T-helper 1 cell treated with Interleukin-12 subunit alpha and Interleukin-12 subunit beta and Interleukin-4 antibody, amounts not matched to agents 30 μg/mL and 1 μg/mL, for 36 hours (primary cell): ENCODE results near the gene ZNF563.

ENCODE experiments used
- H3K27ac Mint-ChIP-seq: one replicate; pipeline ENCODE4 v1.8.0; 2021; ENCODE audit warnings: mild to moderate bottlenecking, mixed read lengths
- H3K27me3 Mint-ChIP-seq: one replicate; pipeline ENCODE4 v1.8.0; 2021; ENCODE audit warnings: low read depth, mixed read lengths
- H3K36me3 Mint-ChIP-seq: one replicate; pipeline ENCODE4 v1.8.0; 2021; ENCODE audit warnings: low read depth, mixed read lengths
- H3K4me1 Mint-ChIP-seq: one replicate; pipeline ENCODE4 v1.8.0; 2021; ENCODE audit warnings: low read depth, mixed read lengths
- H3K4me3 Mint-ChIP-seq: one replicate; pipeline ENCODE4 v1.8.0; 2021; ENCODE audit warnings: mild to moderate bottlenecking, moderate library complexity, mixed read lengths
- H3K9me3 Mint-ChIP-seq: one replicate; pipeline ENCODE4 v1.8.0; 2021; ENCODE audit warnings: mixed read lengths

The ZNF563 gene

GRCh38 chr19:12272980-12273901 lies 60.2 kb downstream of the ZNF563 start:
- peaks cover 75% of the 10 kb centered on the region for H3K36me3 Mint-ChIP-seq
- no peak overlapping the region for H3K4me3 Mint-ChIP-seq
- H3K9me3 Mint-ChIP-seq: peaks cover 70% of the 10 kb centered on the region
- H3K4me1 Mint-ChIP-seq: no peaks in the 10 kb centered on the region
- H3K27ac Mint-ChIP-seq: no peak overlapping the region
- H3K27me3 Mint-ChIP-seq: no peaks in the 10 kb centered on the region

- Mint-ChIP-seq H3K27me3 (no peaks in the 10 kb centered on the region), H3K9me3 (peaks cover 71% of the 10 kb centered on the region), H3K36me3 (peaks cover 71% of the 10 kb centered on the region), H3K4me3 (no peak overlapping the region), H3K4me1 (no peaks in the 10 kb centered on the region), H3K27ac (no peak overlapping the region)
These were observed 61.0 kb downstream of the ZNF563 start for GRCh38 chr19:12272386-12272785.

GRCh38 chr19:12270854-12271253 lies 62.6 kb downstream of the ZNF563 start:
- peaks cover 63% of the 10 kb centered on the region for H3K9me3 Mint-ChIP-seq
- no peak overlapping the region for H3K4me3 Mint-ChIP-seq
- no peaks in the 10 kb centered on the region for H3K27me3 Mint-ChIP-seq
- H3K4me1 Mint-ChIP-seq: no peaks in the 10 kb centered on the region
- H3K36me3 Mint-ChIP-seq: peaks cover 55% of the 10 kb centered on the region
- H3K27ac Mint-ChIP-seq: no peak overlapping the region
